GM21723 (cell line): Measurements from ENCODE around the gene ICAM5.
A peak's percentile ranks its signal among the peaks of the same experiment; 100 is the strongest.
"Not testable (repeated sequence)": the region's sequence is repeated elsewhere in the genome, so short reads cannot be mapped to it uniquely, and the experiment has no call there.

Source experiments
- ATAC-seq: cut with Tn5 transposase; IDR thresholded peaks from one replicate; pipeline ENCODE4 v1.9.1; 2021; ENCODE audit warnings: mild to moderate bottlenecking, moderate library complexity; ENCODE audit not compliant: unreplicated experiment

The ICAM5 gene

GRCh38 chr19:10270180-10270615, 19.6 kb upstream of the ICAM5 start:
- peak; percentile 44 for ATAC-seq

GRCh38 chr19:10270616-10271394, 18.9 kb upstream of the ICAM5 start, which contains the start of gene ICAM1:
TSS of gene ICAM1 (plus strand) at chr19:10271120. CDS start at chr19:10271160, 40 bp downstream.
- peak; percentile 45 for ATAC-seq

- ATAC-seq, result peak; percentile 29
Measured at GRCh38 chr19:10271543-10272086, 18.1 kb upstream of the ICAM5 start.

GRCh38 chr19:10274589-10274988, 15.2 kb upstream of the ICAM5 start:
- ATAC-seq, result no peak

GRCh38 chr19:10277795-10278589, 11.8 kb upstream of the ICAM5 start:
- no peak for ATAC-seq

- ATAC-seq, result no peak
Measured at GRCh38 chr19:10278935-10279334, 10.8 kb upstream of the ICAM5 start.

- no peak for ATAC-seq
Measured at GRCh38 chr19:10279737-10280442, 9.9 kb upstream of the ICAM5 start.

GRCh38 chr19:10282043-10282442, 7.7 kb upstream of the ICAM5 start:
- ATAC-seq, result not testable (repeated sequence)

GRCh38 chr19:10283301-10284064, 6.3 kb upstream of the ICAM5 start:
- no peak for ATAC-seq

- ATAC-seq, result no peak
Measured at GRCh38 chr19:10284065-10284959, 5.4 kb upstream of the ICAM5 start.

- ATAC-seq, result no peak
Measured at GRCh38 chr19:10284960-10285278, 4.8 kb upstream of the ICAM5 start.

- ATAC-seq, result no peak
Measured at GRCh38 chr19:10285393-10285792, 4.4 kb upstream of the ICAM5 start.

- ATAC-seq, result no peak
Measured at GRCh38 chr19:10286803-10287737, 2.7 kb upstream of the ICAM5 start, which contains the start of gene ICAM4. TSS of gene ICAM4 (plus strand) at chr19:10286955. CDS start at chr19:10287013, 58 bp downstream.

GRCh38 chr19:10288662-10289166, 1.0 kb upstream of the ICAM5 start:
- ATAC-seq, result no peak

GRCh38 chr19:10289167-10289835, 451 bp upstream of the ICAM5 start:
- ATAC-seq, result no peak

- ATAC-seq, result no peak
Measured at GRCh38 chr19:10290357-10290875, 664 bp downstream of the ICAM5 start.

- ATAC-seq, result no peak
Measured at GRCh38 chr19:10290876-10291553, 1.3 kb downstream of the ICAM5 start.
